ENCODE data around the gene IP6K2. TPM values are rescaled to one million over a fixed set of nuclear protein-coding genes. Genes with fewer than 3 reads are reported as not detected.

Gene IP6K2
- total and polyA plus RNA-seq, 2 of the 13 experiments (the other 11 are each of a cell fraction or from before 2014, with no cell fraction given) = 85.5 to 112 TPM

DNA sequence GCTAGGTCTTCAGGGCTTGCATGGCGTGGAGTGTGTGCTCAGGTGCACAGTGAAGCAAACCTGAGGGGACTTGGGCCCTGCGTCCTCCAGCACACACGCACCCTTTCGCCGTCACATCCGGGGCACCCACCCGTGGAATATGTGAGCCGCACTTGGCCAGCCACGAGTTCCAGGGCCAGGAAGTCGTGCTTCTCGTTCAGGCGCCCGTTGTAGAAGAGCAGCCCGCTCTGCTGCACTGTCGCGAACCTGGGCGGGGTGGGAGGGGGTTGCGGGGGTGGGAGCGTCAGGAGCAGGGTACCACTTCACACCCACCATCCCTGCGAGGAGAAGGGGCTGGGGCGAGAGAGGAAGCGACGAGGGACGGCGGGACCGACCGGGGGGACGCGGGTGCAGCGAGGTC lies 61.4 kb downstream of the IP6K2 start:
- BruUV-seq (replicated peaks) = no TSS peak
- no peaks in the 10 kb centered on the region for H3K9me3 ChIP-seq (ENCODE audit: low read length)
- H3K4me1 ChIP-seq (ENCODE audit: insufficient read depth, low read length) = peaks cover 10% of the 10 kb centered on the region
- H3K27ac ChIP-seq (ENCODE audit: extremely low read length, insufficient read depth, low read length) = no peak overlapping the region
- no peaks in the 10 kb centered on the region for H3K79me2 ChIP-seq (ENCODE audit: insufficient read depth, low read length)
- ChIA-PET POLR2A (interaction anchor here (3.9 kb wide), 1 partner anchor 20 kb away, joined by 10 read pairs; the partner anchor contains the start of gene SLC26A6), CTCF (ENCODE audit: low intra/inter-chr PET ratio, low total read pairs) (no interaction called here)
- FAIRE-seq = no peak
- H3K27me3 ChIP-seq (ENCODE audit: control insufficient read depth in 1 of 2, insufficient read depth in 2 of 2, low read length in 2 of 2) = no peaks in the 10 kb centered on the region
- no peak for DNase-seq (ENCODE audit: low spot score)
- H3K4me2 ChIP-seq (ENCODE audit: low read depth, low read length) = no peak overlapping the region
- H2AFZ ChIP-seq (ENCODE audit: low read length) = no peak overlapping the region
- in situ Hi-C loops (cut with HindIII; ENCODE audit: extremely low pct_ligation_motif_present, low pct_unique_long_range_greater_than_20kb) = no loop called here
- no peak for ATAC-seq
- no peak overlapping the region for H3K9ac ChIP-seq (ENCODE audit: insufficient read depth, low read depth, low read length)
- no peaks in the 10 kb centered on the region; the same call in none of the 2 replicates for H4K20me1 ChIP-seq (ENCODE audit: insufficient read depth, low read length)
- WGBS (ENCODE audit: low lambda C conversion rate) = 80% methylated on average over 25 of the region's 30 CpGs
- TF ChIP-seq FOXK2 (IDR thresholded peaks at IDR 0.05) (no peak), PHF8 (CRISPR knock-in tag; IDR thresholded peaks at IDR 0.05) (no peak), ZNF788 (CRISPR knock-in tag; IDR thresholded peaks at IDR 0.05; ENCODE audit: borderline replicate concordance) (no peak), ZFP82 (CRISPR knock-in tag; IDR thresholded peaks at IDR 0.05; ENCODE audit: borderline replicate concordance) (no peak), ZFP1 (CRISPR knock-in tag; IDR thresholded peaks at IDR 0.05) (no peak), XRCC5 (optimal IDR thresholded peaks at IDR 0.05; ENCODE audit: low read length) (no peak), ZNF264 (CRISPR knock-in tag; IDR thresholded peaks at IDR 0.05) (no peak), HOXA9 (CRISPR knock-in tag; IDR thresholded peaks at IDR 0.05; ENCODE audit: borderline replicate concordance) (0 out of 2 replicates have a peak, but pooled peaks have one; percentile 42), BRD4 (CRISPR knock-in tag; IDR thresholded peaks at IDR 0.05) (no peak), NONO (IDR thresholded peaks at IDR 0.05) (no peak), NONO (CRISPR knock-in tag; conservative IDR thresholded peaks at IDR 0.05) (0 out of 2 replicates have a peak, but pooled peaks have one; percentile 10), ZNF143 (CRISPR knock-in tag; IDR thresholded peaks at IDR 0.05) (no peak)
- TF ChIP-seq, protein P1, sequence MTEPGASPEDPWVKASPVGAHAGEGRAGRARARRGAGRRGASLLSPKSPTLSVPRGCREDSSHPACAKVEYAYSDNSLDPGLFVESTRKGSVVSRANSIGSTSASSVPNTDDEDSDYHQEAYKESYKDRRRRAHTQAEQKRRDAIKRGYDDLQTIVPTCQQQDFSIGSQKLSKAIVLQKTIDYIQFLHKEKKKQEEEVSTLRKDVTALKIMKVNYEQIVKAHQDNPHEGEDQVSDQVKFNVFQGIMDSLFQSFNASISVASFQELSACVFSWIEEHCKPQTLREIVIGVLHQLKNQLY (CRISPR knock-in tag; IDR thresholded peaks at IDR 0.05) = no peak
- H3K4me3 ChIP-seq (replicated peaks in 1 of 3; ENCODE audit: insufficient read depth in 1 of 3, low read depth in 2 of 3, low read length in 3 of 3) = peak overlapping the region in 2 of 3 experiments; percentile 54 to 56; a peak in 3 of 6 replicates
- H3K36me3 ChIP-seq (replicated peaks in 1 of 2; ENCODE audit: control insufficient read depth in 1 of 2, insufficient read depth in 2 of 2, low read length in 2 of 2) = peaks cover 3 to 4% of the 10 kb centered on the region in 2 experiments; a peak in 3 of 5 replicates
- intact Hi-C loops (cut with micrococcal nuclease; ENCODE audit: unreplicated experiment) = no loop called here

Data from HepG2 (cell line).